H4 (cell line): Measurements from ENCODE around the gene USP40. TPM values are rescaled to one million over a fixed set of nuclear protein-coding genes. Genes with fewer than 3 reads are reported as not detected.

Experiments used
- DNase-seq: peaks from one replicate; pipeline ENCODE4 v3.0.0-alpha.2; 2015; ENCODE audit warnings: low spot score
- total RNA-seq: library from RNA; depleted of rRNA; stranded (reverse); fragments of >200 nt; shearing (Covaris generic); gene quantifications from 2 replicates; pipeline ENCODE4 v1.2.3, GENCODE V29; 2014

The USP40 gene
- total RNA-seq, 1 experiment from 2014 or later, result 20.6 TPM

DNA sequence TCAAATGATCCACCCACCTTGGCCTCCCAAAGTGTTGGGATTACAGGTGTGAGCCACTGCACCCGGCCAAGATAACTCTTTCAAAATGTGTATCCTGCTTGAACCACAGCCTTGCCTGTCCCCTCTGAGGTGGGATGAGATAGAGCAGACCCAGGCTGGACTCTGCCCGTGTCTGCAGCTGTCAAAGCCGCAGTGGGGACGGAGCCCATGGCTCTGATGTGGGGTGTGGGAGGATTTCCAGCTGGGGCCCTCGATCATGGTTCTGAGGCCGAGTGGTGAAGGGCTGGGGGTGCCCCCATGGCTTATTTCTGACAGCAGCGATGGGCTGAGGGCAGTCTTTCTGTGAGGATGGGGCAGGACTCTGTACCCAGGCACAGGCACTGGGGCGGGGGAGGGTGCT is 107.8 kb downstream of the USP40 start:
- no peak for DNase-seq

DNA sequence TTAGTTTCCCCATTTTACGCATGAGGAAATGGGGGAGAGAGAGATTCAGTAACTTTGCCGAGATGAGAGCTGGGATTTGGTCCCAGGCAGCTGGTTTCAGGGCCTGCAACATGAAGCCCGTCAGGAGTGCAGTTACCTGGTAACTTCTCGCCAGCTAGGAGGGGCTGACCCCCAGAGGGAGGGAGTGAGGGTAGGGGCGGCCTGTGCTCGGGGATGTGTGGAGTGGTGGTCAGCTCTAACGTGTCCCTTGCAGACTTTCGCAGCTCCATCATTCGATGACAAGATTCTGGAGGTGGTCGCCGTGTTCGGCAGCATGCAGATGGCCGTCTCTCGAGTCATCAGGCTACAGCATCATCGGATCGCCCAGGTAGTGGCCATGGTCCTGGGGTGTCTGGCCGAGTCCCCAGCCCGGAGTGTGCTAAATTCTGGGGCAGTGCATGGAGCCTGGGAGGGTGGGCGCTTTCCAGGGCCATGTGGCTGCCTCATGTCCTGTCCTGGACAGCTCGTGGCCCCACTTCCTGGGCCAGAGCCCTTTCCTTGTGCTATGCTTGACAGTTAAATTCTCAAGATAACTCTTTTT is 108.5 kb downstream of the USP40 start:
- DNase-seq, result no peak

DNA sequence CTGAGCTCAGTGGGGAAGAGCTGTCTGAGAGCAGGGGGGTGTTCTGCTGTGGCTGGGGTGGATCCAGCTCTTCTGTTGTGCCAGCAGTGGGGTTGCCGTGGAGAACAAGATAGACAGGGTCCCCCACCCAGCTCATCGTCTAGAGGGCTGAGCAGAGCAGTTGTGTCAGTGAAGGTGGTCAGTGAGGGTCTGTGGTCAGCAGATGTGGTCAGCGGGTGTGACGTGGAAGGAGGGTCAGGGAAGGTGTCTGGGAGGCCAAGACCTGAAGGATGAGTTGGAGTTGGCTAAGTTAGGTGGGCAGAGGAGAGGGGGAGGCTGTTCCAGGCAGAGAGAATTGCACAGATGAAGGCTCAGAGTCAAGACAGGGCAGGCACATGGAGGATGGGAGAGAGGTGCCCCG is 109.2 kb downstream of the USP40 start:
- DNase-seq, result no peak

DNA sequence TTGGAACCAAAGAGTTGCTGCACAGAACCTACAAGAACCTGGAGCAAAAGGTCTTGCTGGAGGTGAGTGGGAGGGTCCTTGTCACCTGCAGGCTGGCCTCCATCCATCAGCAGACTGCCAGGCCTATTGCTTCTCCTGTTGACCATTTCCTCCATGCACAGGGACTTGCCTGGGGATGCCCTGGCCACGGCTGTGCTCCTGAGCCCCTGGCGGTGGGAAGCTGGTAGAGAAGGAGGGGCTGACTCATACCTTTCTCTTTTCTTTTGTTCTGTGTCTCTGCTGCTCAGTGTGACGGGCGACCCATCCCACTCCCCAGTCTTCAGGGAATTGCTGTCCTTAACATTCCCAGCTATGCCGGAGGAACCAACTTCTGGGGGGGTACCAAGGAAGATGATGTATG is 109.6 kb downstream of the USP40 start:
- no peak for DNase-seq

DNA sequence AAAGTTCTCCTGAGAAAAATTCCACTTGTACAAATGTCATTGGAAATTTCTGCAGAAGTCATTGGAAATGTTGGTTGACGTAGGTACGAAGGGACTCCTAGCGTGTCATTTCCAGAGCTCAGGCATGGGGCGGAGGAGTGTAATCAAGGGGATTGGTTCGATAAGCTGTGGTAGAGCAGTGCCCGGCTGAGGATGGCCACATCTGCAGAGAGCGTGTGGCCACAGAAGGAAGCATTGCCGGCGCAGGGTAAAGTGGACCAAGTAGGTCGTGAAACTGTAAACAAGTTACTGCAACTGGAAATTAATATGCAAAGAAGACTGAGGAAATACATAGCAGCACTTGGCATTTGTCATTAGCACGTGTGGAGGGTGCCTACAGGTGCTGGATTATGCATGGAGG is 110.5 kb downstream of the USP40 start:
- DNase-seq, result no peak

DNA sequence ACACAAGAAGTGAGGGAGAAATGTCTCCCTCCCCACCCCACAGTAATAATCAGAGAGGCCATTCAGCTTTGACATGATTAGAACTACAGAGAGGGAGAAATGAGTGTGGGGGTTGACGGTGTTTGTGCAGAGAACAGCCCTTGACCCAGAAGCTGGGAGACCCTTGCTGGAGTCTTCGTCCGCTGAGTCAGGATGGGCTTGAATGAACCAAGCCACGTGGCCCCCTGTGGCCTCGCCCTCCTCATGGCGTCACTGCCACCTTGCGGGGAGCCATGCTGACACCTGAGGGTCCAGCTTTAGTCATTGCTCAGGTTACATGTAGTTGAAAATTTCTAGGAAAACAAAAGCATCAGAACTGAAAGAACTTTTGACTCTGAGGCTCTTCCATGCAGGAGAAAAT is 111.1 kb downstream of the USP40 start:
- no peak for DNase-seq

DNA sequence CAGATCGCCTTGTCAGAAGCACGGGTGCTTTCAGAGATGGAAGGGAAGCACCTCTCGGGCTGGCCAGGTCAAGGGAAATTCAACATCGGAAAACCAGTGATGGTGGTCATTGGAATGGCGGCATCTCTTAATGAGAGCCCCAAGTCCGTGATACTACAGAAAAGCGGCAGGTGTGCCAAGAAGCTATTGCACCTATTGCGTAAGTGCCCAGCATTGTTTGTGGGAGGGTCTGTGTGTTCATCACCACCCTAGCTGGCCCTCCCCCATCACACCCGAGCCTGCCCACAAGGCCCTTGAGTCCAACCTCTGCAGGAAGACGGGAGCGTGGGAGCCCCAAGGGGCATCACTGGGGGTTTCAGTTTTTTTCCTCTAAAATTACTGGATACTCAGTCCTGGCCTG is 111.6 kb downstream of the USP40 start:
- DNase-seq, result no peak

DNA sequence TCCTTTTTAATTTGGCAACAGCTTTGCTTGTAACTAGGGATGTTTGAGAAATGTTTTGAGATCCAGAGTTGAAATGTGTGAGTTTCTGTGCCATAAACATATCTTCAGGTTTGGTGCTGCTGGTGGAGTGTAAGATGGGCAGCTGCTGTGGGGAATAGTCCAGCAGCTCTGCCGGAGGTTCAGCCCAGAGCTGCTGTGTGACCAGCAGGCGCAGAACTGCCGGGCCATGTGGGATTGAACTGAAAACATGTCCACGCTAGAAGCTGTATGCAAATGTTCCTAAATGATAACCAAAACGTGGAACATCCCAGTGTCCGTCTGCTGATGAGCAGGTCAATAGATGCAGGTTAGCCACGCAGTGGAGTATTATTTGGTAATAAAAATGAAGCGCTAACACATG is 112.7 kb downstream of the USP40 start:
- no peak for DNase-seq

DNA sequence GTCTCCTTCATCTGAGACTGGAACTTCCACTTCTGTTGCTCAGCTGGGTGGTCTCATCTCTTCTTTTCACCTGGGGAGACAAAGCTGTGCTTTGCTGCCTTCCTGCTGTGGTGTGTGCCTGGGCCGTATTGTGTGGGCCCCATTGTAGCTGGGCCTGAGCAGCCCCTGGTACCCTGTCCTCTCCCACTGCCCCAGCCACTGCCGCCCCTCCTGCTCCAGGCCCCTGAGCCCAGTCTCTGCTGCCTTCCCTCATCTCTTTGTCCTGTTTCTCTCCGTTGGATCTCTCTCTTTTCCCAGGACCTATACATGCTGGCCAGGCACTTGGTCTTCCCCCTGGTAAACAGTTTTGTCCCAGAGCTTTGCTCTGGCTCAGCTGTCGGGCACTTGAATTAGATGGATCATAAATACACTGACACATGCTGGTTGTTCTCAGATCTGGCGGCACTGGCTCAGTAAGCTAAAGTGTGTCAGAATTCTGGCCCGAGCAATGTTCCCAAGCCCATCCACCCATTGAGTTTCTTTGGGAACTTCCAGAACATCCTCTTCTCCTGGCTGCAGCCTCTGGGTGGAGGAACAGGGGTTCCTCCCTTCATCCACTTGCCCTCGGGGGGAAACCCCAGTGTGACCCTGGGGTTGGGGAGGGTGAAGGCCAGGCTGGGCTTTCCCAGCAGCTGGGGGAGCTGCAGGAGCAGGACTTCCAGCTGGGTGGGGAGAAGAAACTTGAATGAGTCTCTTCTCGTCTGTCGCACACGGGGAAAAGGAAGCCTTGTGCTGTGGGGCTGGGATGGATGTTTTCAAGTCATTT is 113.3 kb downstream of the USP40 start:
- DNase-seq, result no peak

DNA sequence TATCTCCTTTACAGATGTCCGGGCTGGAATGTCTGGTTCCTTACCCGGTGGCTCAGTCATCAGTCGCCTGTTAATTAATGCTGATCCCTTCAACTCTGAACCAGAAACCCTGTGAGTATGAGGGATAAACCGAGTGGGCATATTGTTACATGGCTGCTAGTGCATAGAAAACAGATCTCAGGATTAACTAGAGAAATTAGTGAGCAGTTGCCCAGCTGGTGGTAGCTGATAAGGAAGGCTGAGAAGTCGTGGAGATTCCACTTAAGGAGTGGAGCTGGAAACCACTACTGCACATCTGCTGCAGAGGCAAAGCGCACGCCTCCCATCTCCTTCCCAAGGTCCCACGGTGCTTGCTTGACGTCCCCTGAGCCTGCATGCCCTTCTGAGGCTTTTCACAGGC is 114.6 kb downstream of the USP40 start:
- no peak for DNase-seq

DNA sequence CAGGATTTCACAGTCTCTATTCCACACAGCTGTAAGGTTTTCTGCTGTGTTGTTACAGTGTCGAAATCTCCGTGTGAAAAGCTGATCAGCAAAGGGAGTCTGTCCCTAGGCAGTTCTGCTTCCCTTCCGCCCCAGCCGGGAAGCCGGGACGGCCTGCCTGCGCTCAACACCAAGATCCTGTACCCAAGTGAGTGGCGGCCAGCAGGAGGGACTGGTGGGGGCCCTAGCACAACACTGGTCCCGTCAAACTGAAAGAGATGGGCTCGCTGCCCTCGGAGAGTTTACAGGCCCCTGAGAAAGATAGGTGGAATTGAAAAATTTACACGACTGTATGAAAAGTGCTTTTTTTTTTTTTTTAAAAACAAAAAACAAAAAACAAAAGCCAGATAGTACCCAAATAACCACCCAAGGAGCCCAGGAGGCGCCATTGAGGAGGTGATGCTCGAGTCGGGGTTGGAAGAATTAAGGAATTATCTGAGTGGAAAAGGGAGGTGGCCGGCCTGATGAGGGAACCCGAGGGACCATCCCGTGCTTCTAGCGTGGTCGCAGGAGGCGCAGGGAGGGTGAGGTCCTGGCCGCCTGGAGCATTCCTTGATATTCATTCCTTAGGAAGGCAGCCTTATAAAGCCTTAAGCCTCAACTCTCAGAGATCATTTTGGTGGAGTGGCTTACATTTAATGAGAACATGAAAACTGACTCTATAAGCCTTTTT is 115.6 kb downstream of the USP40 start:
- no peak for DNase-seq

DNA sequence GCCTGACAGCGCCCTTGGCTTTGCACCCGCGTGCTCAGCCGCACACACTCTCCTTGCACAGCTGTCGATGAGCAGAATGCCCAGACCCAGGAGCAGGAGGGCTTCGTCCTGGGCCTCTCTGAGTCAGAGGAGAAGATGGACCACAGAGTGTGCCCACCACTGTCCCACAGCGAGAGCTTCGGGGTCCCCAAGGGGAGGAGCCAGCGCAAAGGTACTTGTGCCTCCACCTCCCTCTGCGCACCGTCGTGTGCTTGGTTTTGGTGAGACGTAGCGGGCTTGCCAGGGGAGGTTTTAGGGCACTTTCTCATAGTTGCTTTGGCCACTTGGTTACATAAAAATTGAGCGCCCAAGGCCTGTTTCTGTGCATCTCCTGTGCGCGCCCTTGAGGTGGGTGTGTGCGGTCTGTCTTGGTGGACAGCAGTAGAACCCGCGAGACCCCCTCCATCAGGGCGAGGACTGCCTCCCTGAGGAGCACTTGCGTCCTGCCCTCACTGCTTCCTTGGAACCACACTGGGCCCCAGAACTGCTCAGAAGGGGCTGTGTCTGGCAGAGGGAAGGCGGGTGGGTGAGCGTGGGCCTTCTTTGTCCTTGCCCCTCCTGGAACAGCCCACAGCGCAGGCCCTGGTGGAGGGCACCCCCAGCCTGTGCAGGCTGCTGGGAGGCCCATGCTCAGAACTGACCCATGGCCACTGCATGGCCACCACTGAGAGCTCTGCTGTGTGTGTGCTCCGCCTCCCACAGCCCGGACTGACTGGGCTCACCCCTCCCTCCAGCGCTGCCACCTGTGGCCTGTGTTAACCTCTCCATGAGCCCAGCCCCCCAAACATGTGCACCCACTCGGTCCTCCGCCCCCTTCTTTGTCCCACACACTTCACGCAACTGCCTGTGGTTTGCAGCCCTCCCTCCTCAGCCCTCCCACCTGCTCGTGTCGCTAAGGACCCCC is 116.4 kb downstream of the USP40 start:
- no peak for DNase-seq

DNA sequence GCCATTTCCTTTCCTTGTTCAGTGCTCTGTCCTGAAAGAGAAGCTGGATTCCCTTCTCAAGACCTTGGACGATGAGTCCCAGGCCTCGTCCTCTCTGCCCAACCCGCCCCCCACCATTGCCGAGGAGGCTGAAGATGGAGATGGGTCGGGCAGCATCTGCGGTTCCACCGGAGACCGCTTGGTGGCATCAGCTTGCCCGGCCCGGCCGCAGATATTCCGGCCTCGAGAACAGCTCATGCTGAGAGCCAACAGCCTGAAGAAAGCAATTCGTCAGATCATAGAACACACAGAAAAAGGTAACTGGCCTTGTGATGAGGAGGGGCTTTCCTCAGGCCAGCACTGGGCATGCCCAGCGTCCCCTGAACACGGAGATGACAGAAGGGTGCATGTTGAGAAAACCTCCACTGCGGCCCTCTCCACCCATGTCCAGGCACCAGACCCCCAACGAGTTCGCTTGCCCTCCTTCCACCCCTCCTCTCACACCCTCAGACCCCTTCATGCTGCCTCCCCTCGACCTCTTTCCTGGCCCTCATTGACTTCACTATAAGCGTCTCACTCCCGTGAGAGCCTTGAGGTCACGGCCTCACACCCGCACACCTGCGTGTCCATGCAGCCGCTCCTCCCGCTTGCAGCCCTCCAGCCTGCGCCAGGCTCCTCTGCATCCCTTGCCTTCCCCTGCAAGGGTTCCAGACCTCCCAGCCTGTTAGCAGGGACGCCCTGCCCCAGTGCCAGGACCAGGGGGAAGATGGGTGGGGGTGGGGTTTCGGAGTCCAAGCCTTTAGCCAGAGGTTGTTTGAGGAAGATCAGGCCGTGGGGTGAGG is 117.3 kb downstream of the USP40 start:
- DNase-seq, result peak; percentile 26

DNA sequence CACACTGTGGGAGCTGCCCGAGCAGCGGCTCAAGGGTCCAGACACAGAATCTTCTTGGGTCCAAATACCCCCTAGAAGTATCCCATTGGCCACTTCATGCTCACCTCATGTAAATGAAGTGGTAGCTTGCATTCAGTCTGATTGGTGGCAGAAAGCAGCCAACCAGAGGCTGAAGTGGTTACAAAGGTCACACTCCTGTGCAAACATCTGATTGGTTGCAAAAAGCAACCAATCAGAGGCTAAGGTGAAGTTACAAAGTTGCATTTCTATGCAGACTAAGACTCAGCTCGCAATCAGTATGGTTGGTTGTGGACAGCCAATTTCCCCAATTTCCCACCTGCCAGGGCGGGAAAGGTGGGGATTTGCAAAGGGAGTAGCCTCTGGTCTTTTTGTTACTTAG is 118.0 kb downstream of the USP40 start:
- DNase-seq, result no peak

DNA sequence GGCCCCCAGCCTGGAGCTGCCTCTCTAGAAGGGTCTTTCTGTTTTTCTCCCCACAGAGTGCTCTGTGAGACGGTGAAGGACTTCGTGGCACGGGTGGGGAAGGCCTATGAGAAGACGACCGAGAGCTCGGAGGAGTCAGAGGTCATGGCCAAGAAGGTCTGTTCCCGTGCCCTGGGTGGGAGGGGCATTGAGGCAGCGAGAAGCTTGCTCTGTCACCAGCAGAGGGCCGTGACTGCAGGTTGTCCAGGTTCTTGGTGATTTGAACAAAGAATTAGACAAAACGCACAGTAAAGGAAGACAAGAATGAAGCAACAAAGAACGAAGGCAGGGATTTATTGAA is 118.4 kb downstream of the USP40 start:
- DNase-seq, result no peak

DNA sequence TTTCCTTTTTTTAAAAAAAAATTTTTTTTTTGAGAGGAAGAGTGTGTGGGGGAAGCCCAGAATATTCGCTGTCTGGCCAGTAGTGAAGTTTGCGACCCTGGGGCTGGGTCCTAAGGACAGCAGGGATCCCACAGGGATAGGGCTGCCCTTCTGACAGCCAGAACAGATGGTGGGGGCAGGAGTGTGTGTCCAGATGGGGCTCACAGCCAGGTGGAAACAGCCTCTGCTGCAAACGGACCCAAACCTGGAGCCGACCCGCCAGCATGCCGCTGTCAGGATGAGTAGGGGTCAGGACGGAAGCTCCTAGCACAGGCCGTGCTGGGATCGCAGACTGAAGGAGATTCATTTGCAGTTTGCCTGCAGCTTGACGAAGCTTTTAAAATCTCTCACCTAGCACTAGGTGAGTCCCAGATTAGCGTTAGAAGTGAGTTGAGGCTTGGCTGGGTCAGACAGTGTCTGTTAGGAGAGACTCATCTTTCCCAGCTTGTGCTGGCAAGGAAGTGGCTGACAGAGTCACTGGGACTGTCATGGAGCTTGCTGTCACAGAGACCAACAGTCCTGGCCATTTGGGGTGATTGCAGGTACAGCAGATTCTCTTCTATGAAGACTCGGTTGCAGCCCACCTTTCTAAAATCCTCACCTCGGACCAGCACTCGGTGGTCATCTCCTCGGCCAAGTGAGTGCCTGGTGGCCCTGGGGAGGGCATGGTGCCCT is 118.9 kb downstream of the USP40 start:
- DNase-seq, result no peak

DNA sequence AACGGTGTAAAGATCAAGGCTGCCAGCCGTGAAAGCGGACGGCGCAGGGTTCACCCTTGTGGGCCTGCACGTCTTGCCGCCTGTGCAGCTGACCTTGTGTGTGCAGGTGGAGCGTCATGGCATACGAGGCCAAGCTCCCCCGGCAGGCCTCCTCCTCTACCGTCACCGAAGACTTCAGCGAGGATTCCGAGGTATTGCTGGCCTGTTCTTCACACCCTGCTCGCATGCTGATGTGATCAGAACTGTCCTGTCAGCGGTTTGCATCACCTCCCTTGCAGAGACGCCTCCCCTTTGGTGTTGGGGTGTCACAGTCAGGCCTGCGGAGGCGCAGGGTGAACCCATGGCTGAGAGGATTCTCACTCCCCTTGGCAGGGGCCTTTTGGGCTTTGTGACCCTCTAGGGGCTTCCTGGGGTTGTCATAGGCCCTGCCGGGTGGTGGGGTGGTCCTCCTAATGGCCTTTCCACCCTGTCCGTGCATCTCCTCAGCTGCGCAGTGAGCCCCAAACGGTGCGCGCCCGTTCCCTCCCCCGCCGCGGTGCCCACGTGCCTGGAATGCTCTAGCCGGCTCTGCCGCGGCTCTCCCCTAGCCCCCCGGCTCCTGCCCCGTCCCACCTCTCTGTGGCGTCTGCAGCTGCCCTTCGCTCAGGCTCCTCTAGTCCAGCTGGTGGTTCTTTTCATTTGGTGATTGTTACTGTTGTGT is 119.8 kb downstream of the USP40 start:
- no peak for DNase-seq

DNA sequence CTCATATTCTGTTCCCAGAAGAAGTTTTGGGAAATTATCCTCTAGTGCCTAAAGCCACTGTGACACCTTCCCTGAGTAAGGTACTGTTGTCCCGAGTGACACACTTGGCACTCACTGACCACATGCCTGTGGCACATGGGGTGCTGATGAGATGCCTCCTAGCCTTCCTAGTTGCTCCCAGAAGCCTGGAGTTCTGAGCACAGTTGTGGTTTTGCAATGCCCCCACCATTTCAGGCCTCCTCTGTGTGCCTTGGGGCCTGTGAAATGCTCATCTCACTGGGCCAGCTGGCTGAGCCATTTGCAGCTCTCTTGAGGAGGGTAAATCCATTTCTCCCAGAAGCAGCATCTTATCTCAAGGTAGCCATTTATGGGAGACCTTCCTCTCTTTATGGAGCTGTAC is 120.5 kb downstream of the USP40 start:
- DNase-seq, result no peak

DNA sequence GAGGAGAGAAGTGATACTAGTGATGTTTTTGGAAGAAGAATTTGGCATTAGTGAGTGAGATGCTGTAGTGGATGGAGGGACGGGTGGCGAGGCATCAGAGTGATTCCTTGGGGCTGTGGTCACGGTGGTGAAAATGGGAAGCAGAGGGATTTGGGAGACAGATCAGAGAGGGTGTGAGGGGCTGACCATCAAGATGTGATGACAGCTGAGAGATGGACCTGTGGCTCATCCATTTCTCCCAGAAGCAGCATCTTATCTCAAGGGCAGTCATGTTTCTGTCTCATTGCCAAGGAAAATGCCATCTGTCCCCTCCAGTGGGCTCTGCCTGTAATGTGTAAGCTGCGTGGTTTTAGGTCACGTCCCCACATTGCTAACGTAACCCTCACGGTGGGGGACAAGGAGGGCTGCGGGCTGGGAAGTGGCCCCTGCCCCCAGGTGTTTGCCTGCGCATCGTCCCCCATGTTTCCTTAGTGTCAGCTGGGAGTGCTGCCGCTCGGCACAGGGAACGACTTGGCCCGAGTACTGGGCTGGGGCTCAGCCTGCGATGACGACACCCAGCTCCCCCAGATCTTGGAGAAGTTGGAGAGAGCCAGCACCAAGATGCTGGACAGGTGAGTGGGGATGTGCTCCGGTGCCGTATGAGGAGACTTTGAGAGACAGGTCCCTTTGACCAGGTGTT is 121.3 kb downstream of the USP40 start:
- no peak for DNase-seq
